Measurements from ENCODE around the gene SUPT5H.

SUPT5H gene

DNA sequence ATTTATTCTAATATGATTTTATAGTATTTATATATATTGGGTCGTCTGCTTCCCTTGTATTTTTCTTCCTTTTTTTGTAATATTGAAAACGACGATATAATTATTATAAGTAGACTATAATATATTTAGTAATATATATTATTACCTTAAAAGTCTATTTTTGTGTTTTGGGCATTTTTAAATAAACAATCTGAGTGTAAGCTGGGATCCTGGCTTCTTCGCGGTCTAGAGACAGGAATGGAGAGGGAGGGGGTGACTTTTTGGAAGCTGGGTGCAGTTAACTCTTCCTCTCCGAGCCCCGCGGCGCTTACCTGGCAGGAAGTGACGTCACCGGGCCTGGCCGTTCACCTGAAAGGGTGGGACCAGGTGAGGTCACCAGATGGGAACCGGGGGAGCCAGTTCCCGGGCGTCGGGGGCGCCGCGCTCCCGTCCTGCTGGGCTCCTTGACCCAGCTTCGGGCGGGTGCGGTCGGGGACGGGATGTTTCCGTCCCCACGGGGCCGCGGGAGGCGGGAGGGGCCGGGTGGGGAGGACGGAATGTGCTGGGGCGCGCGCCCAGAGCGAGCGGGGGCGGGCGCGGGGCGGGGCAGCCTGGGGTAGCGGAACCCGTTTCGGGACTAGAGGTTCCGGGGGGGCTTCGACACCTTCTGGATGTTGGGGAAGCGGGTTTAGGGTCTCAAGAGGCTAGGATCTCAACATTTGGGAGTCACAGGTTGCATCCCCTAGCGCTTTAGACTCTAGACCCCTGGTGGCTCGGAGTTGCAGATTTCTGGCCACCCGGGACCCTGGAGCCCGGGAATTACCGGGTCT lies 36.0 kb upstream of the SUPT5H start:
- peak; percentile 70 for FAIRE-seq

- FAIRE-seq = no peak
Measured at GRCh38 chr19:39410017-39410830, 35.2 kb upstream of the SUPT5H start.

GRCh38 chr19:39410831-39411080 lies 34.6 kb upstream of the SUPT5H start:
- FAIRE-seq = no peak

DNA sequence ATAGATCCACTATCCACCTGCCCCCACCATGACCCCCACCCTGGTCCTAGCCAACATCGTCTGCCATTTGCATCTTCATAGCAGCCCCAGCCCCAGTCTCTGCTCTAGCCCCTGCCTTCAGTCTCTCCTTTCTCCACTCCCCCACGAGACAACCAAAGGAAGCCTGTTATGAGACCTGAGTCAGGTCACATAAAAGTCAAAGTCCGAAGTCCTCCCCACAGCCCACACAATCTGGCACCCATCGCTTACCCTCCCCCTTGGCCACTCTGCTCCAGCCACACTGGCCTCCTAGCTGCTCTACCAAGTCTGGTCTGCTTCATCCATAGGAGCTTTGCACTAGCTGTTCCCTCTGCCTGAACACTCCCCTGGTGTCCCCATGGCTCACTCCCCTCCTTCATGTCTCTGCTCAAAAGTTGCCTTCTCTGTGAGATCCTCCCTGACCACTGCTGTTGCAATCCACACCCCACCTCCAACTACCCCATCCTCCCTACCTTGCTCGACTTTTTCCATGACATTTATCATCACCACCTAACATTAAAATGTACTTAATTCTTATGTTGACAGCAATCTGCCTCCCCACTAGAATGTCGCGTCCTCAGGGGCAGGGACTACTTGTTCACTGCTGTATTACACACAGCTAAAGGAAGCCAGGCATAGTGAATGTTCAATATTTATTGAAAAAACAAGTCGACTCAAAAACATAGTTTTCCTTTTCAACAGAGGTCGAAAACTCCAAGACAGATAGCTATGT lies 34.1 kb upstream of the SUPT5H start:
- FAIRE-seq = no peak

DNA sequence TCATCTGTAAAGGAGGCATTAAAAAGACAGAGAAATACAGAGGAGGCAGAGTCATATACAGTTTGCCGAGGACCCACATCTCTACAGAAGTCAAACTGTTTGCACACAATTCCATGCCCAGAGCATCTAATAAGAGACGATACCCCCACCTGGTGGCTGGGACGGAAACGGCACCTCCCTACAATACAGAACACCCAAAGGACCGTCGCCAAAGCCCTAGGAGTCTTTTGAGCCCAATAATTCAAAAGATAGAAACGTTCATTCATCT lies 33.6 kb upstream of the SUPT5H start:
- FAIRE-seq = no peak

DNA sequence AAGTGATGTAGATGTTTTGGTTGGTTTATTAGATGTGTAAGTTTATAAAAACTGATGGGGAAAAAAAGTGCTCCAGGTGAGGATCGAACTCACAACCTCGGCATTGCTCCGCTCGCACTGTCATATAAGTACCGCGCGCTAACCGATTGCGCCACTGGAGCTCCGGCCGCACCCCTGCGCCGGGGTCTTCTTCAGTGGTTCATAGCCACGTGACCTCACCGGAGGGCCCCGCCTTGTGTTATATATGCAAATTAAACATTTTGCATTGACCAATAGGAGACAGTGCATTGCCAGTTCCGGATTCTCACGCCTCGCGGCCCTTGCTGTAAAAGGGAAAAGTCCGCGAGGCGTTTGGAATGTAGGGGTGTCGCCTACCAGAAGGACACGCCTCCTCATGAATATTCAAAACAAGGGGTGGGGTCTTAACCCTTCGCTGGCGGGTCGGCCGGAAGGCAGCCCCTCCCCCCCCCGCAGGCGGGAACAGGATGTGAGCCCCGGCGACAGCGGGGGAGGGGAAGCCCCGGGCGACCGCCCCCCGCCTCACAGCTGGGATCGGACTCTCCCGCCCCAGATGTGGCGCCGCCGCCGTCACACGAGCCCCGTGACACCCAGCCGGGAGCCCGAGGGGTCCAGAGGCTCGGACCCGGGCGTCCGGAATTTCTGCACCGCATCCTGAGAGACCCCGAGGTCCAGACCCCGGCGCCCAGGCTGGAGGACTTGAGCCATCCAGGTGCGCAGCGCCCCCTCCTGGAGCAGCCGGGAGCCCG lies 33.1 kb upstream of the SUPT5H start, which contains the start of gene PLEKHG2:
TSS of gene PLEKHG2 (plus strand) at position 570 of the 767 bp plus-strand sequence. CDS start 1,418 bp downstream, outside the sequence.
- peak; percentile 98 for FAIRE-seq

DNA sequence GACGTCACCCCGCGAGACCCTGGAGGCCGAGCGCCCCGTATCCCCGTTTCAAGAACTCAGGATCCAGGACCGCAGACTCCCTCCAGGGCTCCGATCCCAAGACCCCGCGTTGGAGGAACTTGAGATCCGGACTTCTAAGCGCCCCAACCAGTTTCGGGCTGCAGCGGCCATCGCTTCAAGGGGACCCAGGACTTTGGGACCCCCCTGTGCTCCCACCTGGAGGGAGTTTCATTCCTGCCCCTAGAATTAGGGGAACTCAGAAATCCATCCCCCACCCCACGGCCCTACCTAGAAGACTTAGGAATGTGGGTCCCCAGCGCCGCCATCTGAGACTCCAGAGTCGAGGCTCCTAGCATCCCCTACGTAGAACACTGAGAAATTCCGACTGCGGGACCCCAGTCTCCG lies 32.5 kb upstream of the SUPT5H start:
- no peak for FAIRE-seq

- FAIRE-seq = no peak
Measured at GRCh38 chr19:39413272-39413910, 32.0 kb upstream of the SUPT5H start.

- no peak for FAIRE-seq
Measured at GRCh38 chr19:39413911-39414608, 31.3 kb upstream of the SUPT5H start.

DNA sequence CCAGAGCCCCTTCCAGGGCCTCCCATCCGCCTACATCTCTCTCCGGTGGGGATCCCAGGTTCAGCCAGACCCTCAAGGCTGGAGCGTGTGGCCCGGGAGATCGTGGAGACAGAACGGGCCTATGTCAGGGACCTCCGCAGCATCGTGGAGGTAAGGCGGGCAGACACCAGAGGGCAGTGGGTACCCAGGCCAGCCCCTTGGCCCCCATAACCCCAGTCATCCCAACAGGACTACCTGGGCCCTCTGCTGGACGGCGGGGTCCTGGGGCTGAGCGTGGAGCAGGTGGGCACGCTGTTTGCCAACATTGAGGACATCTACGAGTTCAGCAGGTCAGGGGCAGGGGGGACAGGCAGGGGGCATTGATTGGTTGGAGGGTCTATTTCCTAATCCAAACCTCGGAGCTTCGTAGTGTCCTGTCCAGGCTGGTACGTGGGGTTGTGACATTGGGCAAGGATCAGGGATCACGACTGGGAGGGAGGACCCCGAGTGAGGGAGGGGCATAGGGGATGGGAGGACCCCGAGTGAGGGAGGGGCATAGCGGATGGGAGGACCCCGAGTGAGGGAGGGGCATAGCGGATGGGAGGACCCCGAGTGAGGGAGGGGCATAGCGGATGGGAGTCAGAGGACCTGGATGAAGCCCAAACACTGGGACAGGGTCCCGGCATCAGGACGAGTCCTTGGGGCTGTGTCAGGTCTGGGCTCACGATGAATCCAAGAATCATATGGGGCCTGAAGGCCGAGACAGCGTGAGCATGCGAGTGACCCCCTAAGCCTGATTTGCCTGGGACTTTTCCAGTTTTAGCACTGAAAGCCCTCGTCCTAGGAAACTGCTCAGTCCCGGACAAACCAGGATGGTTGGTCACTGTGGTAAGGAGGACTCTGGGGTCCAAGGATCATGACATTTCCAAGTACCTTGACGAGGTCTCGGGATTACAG lies 30.0 kb upstream of the SUPT5H start:
- no peak for FAIRE-seq

DNA sequence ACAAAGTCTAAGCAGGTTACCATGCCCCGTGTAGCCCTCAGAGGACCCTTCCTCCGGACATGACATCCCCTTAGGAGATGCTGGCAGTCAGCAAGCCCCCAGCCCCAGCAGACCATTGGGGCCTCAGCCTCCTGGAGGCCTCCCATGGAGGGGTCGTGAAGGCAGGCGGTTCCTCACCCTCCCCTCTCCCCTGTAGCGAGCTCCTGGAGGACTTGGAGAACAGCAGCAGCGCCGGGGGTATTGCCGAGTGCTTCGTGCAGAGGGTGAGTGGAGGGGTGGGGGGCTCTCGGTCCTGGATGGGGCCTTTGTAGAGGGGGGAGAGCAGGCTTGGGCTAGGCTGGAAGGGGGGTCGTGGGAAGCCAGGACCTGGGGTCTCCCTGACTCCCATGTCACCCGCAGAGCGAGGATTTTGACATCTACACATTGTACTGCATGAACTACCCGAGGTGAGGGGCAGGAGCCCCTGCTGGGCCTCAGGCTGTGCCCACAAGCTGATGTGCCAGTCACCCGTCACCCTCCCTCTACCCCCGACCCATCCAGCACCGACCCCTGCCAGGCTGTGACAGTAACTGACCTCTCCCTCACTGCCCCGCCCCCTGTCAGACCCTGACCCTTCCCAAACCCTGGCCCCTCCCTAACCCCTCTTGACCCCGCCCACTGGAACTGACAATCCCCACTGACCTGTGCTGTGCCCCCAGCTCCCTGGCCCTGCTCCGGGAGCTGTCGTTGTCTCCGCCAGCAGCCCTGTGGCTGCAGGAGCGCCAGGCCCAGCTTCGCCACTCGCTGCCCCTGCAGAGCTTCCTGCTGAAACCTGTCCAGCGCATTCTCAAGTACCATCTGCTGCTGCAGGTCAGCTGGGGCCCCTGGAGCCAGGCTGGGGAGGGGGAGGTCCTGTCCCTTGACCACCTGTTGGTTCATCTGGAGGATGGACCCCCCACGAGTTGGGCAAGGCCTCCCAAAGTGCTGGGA lies 28.9 kb upstream of the SUPT5H start:
- no peak for FAIRE-seq

DNA sequence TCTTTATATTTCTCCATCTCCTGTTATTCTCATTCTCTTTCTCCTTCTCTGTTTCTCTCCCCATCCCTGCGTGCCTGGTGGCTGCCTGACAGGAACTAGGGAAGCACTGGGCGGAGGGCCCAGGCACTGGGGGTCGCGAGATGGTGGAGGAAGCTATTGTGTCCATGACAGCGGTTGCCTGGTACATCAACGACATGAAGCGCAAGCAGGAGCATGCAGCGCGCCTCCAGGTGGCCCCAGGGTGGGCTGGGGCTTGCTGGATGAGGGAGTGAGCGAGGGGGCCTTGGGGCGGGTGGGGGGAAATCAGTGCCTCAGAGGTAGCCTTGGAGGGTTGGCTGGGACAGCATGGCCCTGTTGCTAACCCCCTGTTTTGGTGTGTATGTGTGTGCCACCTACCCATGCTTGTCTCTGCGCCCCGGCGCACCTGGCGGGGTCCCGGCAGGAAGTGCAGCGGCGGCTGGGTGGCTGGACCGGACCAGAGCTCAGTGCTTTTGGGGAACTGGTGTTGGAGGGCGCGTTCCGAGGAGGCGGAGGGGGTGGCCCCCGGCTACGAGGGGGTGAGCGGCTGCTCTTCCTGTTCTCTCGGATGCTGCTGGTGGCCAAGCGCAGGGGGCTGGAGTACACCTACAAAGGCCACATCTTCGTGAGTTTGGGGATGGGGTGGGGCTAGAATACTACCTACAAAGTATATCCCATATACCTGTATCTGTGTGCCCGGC lies 27.8 kb upstream of the SUPT5H start:
- FAIRE-seq = no peak

GRCh38 chr19:39419003-39419402 lies 26.4 kb upstream of the SUPT5H start:
- FAIRE-seq = no peak

GRCh38 chr19:39420769-39421168 lies 24.6 kb upstream of the SUPT5H start:
- FAIRE-seq = no peak

- FAIRE-seq = no peak
Measured at GRCh38 chr19:39422020-39422419, 23.4 kb upstream of the SUPT5H start.

GRCh38 chr19:39423258-39424086 lies 21.9 kb upstream of the SUPT5H start:
- no peak for FAIRE-seq

DNA sequence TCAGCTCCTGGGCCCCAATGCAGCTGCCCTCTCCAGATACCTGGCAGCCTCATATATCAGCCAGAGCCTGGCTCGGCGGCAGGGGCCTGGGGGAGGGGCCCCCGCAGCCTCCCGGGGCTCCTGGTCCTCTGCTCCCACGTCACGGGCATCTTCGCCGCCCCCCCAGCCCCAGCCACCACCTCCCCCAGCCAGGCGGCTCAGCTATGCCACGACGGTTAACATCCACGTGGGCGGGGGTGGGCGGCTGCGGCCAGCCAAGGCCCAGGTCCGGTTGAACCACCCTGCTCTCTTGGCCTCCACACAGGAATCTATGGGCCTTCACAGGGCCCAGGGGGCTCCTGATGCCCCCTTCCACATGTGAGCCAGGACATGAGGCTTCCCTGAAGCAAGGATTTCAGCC lies 20.4 kb upstream of the SUPT5H start:
- FAIRE-seq = no peak

DNA sequence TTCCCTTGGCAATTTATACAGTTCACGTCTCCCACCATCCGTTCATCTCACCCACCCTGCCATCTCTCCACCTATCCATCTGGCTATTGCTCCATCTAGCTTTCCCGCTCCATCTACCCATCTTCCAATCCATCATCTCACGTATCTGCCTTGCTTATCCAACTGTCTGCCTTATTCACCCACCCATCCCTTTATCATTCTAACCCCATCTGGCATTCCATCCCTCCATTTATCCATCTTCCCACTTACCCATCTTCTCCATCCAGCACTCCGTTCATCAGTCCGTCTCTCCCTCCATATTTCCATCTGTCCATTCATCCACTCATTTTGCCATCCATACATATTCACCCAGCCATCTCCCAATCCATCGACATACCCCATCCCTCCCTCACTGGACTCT lies 19.6 kb upstream of the SUPT5H start:
- no peak for FAIRE-seq

All from endometrium (tissue), 2 donors.